GM18498 (cell line): ENCODE results near the gene KCNC3.

Experiments
- ATAC-seq: cut with Tn5 transposase; IDR thresholded peaks from one replicate; pipeline ENCODE4 v1.9.1; 2021; ENCODE audit warnings: mild to moderate bottlenecking, moderate library complexity; ENCODE audit not compliant: unreplicated experiment

Gene KCNC3

GRCh38 chr19:50280074-50280473, 49.1 kb downstream of the KCNC3 start:
- ATAC-seq = no peak

- no peak for ATAC-seq
These were observed 51.1 kb downstream of the KCNC3 start for GRCh38 chr19:50277966-50278580.

GRCh38 chr19:50276370-50277063, 52.7 kb downstream of the KCNC3 start:
- ATAC-seq = no peak

- no peak for ATAC-seq
These were observed 53.4 kb downstream of the KCNC3 start for GRCh38 chr19:50275577-50276368.

- ATAC-seq = no peak
These were observed 55.4 kb downstream of the KCNC3 start for GRCh38 chr19:50273821-50274220.

DNA sequence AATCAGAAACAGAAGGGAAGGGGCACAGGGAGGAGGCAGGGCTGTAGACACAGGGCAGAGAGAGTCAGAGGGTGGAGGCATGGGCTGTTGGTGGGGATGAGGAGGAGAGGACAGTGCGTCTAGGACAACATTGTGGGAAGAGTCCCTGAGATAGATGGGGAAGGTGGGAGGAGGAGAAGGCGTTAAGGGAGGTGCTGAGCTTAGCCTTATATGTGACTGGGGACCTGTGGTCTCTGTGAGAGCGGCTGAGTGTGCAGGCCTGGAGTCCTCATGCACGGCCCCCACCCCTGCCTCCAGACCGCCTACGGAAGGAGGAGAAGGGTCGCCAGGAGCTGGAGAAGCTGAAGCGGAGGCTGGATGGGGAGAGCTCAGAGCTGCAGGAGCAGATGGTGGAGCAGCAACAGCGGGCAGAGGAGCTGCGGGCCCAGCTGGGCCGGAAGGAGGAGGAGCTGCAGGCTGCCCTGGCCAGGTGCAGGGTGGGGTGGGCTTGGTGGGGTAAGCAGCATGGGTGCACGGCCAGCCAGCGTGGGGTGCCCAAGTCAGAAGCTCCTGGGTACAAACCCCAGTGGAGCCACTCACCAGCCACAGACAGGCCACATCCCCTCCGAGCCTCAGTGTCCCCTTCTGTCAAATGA, 56.8 kb downstream of the KCNC3 start:
- ATAC-seq = no peak

DNA sequence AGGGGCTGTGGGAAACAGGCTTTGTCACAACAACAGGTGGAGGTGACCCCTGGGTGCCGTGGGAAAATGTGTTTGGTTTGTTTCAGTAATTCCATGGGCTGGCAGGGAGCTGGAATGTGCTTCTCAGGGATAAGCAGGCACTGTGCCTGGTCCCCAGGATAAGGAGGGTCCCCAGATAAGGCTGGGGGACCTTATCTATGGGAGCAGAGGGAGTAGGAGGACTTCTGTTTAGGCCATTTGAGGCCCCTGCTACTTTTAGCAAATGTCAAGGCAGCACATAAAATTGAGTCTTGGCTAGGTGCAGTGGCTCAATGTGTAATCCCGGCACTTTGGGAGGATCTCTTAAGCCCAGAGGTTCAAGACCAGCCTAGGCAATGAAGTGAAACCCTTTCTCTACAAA, 59.5 kb downstream of the KCNC3 start:
- no peak for ATAC-seq

GRCh38 chr19:50268501-50268900, 60.7 kb downstream of the KCNC3 start:
- no peak for ATAC-seq

GRCh38 chr19:50268041-50268440, 61.1 kb downstream of the KCNC3 start:
- no peak for ATAC-seq

DNA sequence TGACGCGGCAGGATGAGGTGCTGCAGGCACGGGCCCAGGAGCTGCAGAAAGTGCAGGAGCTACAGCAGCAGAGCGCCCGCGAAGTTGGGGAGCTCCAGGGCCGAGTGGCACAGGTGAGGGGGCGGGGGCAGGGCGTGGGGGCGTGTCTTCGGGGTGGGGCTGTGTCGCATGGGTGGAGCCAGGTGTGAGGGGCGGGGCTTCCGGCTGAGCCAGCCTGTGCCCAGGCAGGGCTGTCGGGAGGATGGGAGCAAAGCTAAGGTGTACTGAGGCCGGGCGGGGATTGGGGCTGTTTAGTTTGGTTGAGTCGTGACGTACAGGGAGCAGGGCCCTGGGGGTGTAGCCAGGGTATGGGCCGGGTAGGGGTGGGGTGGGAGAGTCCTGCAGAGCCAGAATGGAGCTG, 62.3 kb downstream of the KCNC3 start:
- no peak for ATAC-seq

- no peak for ATAC-seq
These were observed 63.1 kb downstream of the KCNC3 start for GRCh38 chr19:50266041-50266440.

DNA sequence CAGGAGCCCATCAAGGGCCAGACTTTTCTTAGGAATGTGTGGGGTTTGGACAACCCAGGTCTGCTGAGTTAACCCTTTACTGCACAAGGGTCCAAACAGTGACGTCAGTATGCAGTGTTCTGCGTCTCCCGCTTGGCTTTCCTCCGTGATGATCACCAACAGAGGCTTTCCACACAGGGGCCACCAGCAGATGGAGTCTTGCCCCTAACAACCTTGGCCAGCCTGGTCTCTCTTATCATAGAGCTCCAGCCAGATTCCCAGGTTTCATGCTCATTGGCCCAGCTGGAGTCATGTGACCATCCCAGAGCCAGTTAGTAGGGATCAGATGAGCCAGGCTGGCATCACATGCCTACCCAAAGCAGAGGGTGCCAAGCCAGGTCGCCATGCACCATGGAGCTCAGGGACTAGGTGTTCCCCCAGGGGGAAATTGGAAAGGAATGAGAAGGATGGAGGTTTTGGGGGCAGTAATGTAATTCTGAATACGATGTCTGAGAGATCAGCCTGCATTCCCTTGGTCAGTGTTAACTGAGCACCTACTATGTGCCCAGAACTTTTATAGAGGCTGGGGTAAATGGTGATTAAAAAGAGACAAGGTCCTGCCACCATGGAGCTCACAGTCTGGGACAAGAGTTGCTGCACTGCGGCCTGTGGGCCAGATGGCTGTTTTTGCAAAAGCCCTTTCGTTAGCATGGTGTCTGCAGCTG, 64.5 kb downstream of the KCNC3 start:
- ATAC-seq = no peak

GRCh38 chr19:50263176-50263575, 66.0 kb downstream of the KCNC3 start:
- ATAC-seq = no peak
